Ishikawa (cell line): Measurements from ENCODE around the gene LAMB4.
A peak's percentile ranks its signal among the peaks of the same experiment; 100 is the strongest.

ENCODE experiments used
- CEBPB ChIP-seq: IDR thresholded peaks from 2 replicates; pipeline ENCODE4 v1.6.1; 2012
- CREB1 ChIP-seq: IDR thresholded peaks from 2 replicates; pipeline ENCODE4 v1.6.1; 2012; ENCODE audit warnings: low read depth
- EGR1 ChIP-seq: IDR thresholded peaks from 2 replicates; pipeline ENCODE4 v1.6.1; 2012
- EP300 ChIP-seq: IDR thresholded peaks from 2 replicates; pipeline ENCODE4 v1.6.1; 2012; ENCODE audit warnings: borderline replicate concordance
- FOXM1 ChIP-seq: IDR thresholded peaks from 2 replicates; pipeline ENCODE4 v1.6.1; 2012; ENCODE audit warnings: low read depth, borderline replicate concordance
- NFIC ChIP-seq: IDR thresholded peaks from 2 replicates; pipeline ENCODE4 v1.6.1; 2012
- RAD21 ChIP-seq: IDR thresholded peaks from 2 replicates; pipeline ENCODE4 v1.6.1; 2012; ENCODE audit warnings: low read depth
- TAF1 ChIP-seq: IDR thresholded peaks from 2 replicates; pipeline ENCODE4 v1.6.1; 2012; ENCODE audit warnings: low read depth, mild to moderate bottlenecking
- TCF12 ChIP-seq: IDR thresholded peaks from 2 replicates; pipeline ENCODE4 v1.6.1; 2012; ENCODE audit warnings: low read depth
- TEAD4 ChIP-seq: IDR thresholded peaks from 2 replicates; pipeline ENCODE4 v1.6.1; 2012
- YY1 ChIP-seq: IDR thresholded peaks from 2 replicates; pipeline ENCODE4 v1.6.1; 2012; ENCODE audit warnings: low read depth
- ZBTB7A ChIP-seq: IDR thresholded peaks from 2 replicates; pipeline ENCODE4 v1.6.1; 2012; ENCODE audit warnings: low read depth
- TF ChIP-seq, protein P1 (sequence below): IDR thresholded peaks from 2 replicates; pipeline ENCODE4 v1.6.1; 2012
- TF ChIP-seq, protein P2 (sequence below): IDR thresholded peaks from 2 replicates; pipeline ENCODE4 v1.6.1; 2012
- TF ChIP-seq, protein P3 (sequence below): IDR thresholded peaks from 2 replicates; pipeline ENCODE4 v1.6.1; 2012; ENCODE audit warnings: low read depth, mild to moderate bottlenecking

LAMB4 gene

DNA sequence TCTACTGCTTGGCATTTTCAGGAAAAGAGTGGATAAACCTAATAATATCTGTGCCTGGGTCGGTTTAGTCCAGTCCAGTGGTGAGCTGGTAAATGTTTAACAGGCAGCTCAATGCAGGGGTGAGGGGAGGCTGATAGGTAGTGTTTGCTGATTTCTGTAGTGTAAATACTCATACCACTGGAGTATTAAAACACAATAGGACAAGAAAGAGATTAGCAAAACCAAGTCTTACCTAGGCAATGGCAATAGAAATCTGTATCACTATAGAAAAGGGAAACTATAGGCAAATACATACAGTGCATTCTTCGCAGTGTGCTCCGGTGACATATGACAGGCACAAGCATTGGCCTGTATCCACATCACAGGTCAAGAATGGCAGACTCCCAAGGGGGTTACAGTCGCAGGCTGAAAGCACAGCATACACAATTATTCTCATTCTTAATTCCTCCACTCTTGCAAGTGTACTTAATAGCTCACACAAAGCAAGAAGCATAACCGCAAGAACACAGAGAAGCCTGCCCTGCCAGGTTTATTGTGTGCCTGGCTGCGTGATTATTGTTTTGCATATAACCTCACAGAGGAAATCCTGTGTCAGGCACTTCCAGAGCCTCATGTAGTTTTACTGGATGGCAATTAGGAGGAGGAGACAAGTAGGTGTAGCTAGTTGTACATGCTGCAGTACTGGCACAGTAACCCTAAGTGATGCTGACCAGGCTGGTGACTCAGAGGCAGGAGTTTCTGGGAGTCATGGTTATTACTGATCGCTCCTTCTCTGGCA is 35.0 kb downstream of the LAMB4 start:
- no peak for TF ChIP-seq NFIC
- no peak for TF ChIP-seq ZBTB7A
- TF ChIP-seq CEBPB = no peak
- no peak for TF ChIP-seq EP300
- TF ChIP-seq TCF12 = no peak
- TF ChIP-seq TAF1 = no peak
- TF ChIP-seq YY1 = no peak
- TF ChIP-seq TEAD4 = no peak
- TF ChIP-seq, protein P1, sequence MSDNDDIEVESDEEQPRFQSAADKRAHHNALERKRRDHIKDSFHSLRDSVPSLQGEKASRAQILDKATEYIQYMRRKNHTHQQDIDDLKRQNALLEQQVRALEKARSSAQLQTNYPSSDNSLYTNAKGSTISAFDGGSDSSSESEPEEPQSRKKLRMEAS = no peak
- TF ChIP-seq, protein P2, sequence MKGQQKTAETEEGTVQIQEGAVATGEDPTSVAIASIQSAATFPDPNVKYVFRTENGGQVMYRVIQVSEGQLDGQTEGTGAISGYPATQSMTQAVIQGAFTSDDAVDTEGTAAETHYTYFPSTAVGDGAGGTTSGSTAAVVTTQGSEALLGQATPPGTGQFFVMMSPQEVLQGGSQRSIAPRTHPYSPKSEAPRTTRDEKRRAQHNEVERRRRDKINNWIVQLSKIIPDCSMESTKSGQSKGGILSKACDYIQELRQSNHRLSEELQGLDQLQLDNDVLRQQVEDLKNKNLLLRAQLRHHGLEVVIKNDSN = no peak
- no peak for TF ChIP-seq FOXM1
- no peak for TF ChIP-seq CREB1

DNA sequence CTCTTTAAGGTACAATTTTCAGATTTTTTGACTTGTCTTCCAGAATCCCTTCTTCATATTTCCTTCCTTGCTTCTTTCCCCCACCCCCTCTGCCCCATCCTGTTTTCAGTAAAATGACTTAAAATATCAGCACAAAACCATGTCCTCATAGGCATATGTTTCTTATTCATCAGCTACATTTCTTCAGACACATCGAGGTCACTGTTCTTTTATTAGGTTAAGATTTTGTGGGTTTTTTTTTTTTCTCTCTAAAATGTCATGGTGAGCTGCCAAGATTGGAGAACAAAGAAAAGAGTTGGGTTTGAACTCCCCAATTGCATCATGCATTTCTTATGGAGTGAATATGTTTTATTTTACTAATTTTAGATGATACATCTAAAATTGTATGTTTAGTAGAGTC is 35.8 kb downstream of the LAMB4 start:
- TF ChIP-seq TEAD4 = no peak
- TF ChIP-seq, protein P2 = no peak
- no peak for TF ChIP-seq EGR1
- no peak for TF ChIP-seq TAF1
- no peak for TF ChIP-seq ZBTB7A
- TF ChIP-seq CREB1 = no peak
- TF ChIP-seq RAD21 = no peak
- no peak for TF ChIP-seq YY1
- TF ChIP-seq, protein P3, sequence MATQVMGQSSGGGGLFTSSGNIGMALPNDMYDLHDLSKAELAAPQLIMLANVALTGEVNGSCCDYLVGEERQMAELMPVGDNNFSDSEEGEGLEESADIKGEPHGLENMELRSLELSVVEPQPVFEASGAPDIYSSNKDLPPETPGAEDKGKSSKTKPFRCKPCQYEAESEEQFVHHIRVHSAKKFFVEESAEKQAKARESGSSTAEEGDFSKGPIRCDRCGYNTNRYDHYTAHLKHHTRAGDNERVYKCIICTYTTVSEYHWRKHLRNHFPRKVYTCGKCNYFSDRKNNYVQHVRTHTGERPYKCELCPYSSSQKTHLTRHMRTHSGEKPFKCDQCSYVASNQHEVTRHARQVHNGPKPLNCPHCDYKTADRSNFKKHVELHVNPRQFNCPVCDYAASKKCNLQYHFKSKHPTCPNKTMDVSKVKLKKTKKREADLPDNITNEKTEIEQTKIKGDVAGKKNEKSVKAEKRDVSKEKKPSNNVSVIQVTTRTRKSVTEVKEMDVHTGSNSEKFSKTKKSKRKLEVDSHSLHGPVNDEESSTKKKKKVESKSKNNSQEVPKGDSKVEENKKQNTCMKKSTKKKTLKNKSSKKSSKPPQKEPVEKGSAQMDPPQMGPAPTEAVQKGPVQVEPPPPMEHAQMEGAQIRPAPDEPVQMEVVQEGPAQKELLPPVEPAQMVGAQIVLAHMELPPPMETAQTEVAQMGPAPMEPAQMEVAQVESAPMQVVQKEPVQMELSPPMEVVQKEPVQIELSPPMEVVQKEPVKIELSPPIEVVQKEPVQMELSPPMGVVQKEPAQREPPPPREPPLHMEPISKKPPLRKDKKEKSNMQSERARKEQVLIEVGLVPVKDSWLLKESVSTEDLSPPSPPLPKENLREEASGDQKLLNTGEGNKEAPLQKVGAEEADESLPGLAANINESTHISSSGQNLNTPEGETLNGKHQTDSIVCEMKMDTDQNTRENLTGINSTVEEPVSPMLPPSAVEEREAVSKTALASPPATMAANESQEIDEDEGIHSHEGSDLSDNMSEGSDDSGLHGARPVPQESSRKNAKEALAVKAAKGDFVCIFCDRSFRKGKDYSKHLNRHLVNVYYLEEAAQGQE = no peak
- TF ChIP-seq FOXM1 = no peak
- TF ChIP-seq EP300 = no peak
- no peak for TF ChIP-seq NFIC
- TF ChIP-seq CEBPB = no peak
- TF ChIP-seq, protein P1 = no peak
- no peak for TF ChIP-seq TCF12

DNA sequence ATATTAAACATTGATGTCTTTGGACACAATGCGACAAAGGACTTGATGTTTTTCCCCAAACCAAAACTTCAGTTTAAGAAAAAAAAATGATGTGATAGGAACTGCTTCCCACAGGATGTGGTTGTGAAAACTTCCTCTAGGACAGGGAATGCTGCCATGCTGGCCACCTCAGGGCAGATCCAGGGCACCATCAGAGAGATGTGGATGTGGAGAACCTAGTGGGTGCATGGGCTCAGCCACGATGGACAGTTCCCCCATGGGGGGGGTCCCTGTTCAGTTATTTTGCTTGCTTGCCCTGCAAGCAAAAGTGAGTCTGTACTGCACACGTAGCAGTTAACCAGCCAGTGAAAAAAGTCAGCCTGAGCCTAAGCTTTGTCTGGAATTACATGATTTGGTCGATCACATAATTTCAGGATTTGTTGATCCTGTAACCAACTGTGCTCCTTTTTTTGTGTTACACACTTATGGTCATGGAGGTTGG is 36.3 kb downstream of the LAMB4 start:
- TF ChIP-seq YY1 (no peak), TAF1 (no peak), TEAD4 (no peak), RAD21 (no peak)
- TF ChIP-seq, protein P3 = 0 out of 2 replicates have a peak, but pooled peaks have one; percentile 21

DNA sequence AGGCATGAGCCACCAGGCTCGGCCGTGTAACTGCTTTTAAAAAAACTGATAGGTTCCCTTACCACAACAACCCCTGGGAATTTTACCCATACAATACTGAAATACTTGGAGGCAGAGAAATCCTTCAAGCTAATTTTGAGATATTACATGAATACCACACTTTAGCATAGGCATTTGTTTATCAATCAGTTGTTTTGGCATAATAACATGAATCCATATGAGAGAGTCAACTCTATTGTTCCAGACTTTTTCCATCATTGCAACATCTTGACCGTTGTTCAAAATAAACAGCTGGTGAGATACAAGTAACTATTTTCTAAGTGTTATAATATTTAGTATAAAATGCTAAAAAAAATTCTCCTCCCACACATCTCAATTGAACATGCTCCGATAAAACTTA is 36.8 kb downstream of the LAMB4 start:
- TF ChIP-seq TCF12 = no peak
- TF ChIP-seq TAF1 = no peak
- no peak for TF ChIP-seq CEBPB
- no peak for TF ChIP-seq YY1

DNA sequence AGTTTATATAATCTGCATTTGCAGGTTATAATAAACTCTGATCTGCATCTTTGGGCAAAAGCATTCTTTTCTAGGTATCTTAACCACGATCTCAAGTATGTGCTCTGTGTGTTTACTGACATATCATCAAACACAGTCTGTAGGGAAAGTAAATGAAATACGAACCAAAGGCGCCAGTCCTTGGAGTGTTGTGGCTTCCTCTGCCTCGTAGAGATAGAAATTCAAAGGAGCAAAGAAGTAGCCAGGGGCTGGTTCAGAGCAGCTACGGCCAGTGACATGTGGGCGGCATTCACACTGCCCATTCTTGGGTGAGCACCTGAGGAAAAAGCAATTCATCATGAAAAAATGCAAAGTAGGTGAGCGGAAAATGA is 38.7 kb downstream of the LAMB4 start:
- TF ChIP-seq TAF1 (no peak), CEBPB (no peak), CREB1 (no peak), FOXM1 (no peak), EP300 (no peak), NFIC (no peak), ZBTB7A (no peak), EGR1 (no peak), TEAD4 (no peak), TCF12 (no peak), RAD21 (no peak), YY1 (no peak)
- TF ChIP-seq, protein P2 = no peak
- TF ChIP-seq, protein P1 = no peak
- TF ChIP-seq, protein P3 = no peak
